Lower lobe of right lung (tissue), 2 donors: ENCODE measurements around the gene RO60. TPM values are rescaled to one million over a fixed set of nuclear protein-coding genes. Genes with fewer than 3 reads are reported as not detected.
A peak's percentile ranks its signal among the peaks of the same experiment; 100 is the strongest.

Experiments used
- ATAC-seq, 2 donors: fragments of 200-7000 bp; cut with Tn5 transposase; one replicate each; pipeline ENCODE4 v1.9.1; 2020 to 2022; ENCODE audit warnings: mild to moderate bottlenecking in 2 of 2, moderate library complexity in 2 of 2
- DNase-seq: peaks from one replicate; pipeline ENCODE4 v3.0.0-alpha.2; 2020
- H3K27ac ChIP-seq: fragments of 200-600 bp; one replicate; pipeline ENCODE4 v1.8.0; 2022
- H3K27me3 ChIP-seq: fragments of 200-600 bp; one replicate; pipeline ENCODE4 v1.8.0; 2022; ENCODE audit warnings: low read depth
- H3K36me3 ChIP-seq: fragments of 200-600 bp; one replicate; pipeline ENCODE4 v1.8.0; 2022; ENCODE audit warnings: mild to moderate bottlenecking
- H3K4me1 ChIP-seq: fragments of 200-600 bp; one replicate; pipeline ENCODE4 v1.8.0; 2022
- H3K4me3 ChIP-seq: fragments of 200-600 bp; one replicate; pipeline ENCODE4 v1.8.0; 2022; ENCODE audit warnings: mild to moderate bottlenecking
- H3K9me3 ChIP-seq: fragments of 200-600 bp; one replicate; pipeline ENCODE4 v1.8.0; 2022
- intact Hi-C: fragments of 100-400 bp; cut with DNase I; formaldehyde crosslinking; loops from one replicate; pipeline ENCODE4 v1.11.0; 2022
- long read RNA-seq: library from polyadenylated mRNA; unstranded; transcript quantifications from one replicate; pipeline ENCODE4 v2.0.0, GENCODE V29; 2021
- total RNA-seq: library from RNA; stranded (reverse); fragmentation: NEBNext Ultra II Directional; extraction: Animal tissue kit (Norgen Biotek cat#: 25700); gene quantifications from one replicate; pipeline ENCODE4 v1.2.1, GENCODE V29; 2021
- TF ChIP-seq, protein P1 (sequence below): fragments of 200-600 bp; IDR thresholded peaks from one replicate; pipeline ENCODE4 v1.8.0; 2022; ENCODE audit warnings: antibody characterized with exemption, mild to moderate bottlenecking
- donor health status: DM: no; HTN: yes; CAD: no; lungs with severe emphysema.

RO60 gene
- 70.7 TPM for total RNA-seq
- long read RNA-seq, full-length matches to known transcripts = 65 of 88 reads
- long read RNA-seq, partial matches to known transcripts = 4 of 88 reads
- long read RNA-seq, other reads (novel, unspliced or antisense) = 19 of 88 reads

DNA sequence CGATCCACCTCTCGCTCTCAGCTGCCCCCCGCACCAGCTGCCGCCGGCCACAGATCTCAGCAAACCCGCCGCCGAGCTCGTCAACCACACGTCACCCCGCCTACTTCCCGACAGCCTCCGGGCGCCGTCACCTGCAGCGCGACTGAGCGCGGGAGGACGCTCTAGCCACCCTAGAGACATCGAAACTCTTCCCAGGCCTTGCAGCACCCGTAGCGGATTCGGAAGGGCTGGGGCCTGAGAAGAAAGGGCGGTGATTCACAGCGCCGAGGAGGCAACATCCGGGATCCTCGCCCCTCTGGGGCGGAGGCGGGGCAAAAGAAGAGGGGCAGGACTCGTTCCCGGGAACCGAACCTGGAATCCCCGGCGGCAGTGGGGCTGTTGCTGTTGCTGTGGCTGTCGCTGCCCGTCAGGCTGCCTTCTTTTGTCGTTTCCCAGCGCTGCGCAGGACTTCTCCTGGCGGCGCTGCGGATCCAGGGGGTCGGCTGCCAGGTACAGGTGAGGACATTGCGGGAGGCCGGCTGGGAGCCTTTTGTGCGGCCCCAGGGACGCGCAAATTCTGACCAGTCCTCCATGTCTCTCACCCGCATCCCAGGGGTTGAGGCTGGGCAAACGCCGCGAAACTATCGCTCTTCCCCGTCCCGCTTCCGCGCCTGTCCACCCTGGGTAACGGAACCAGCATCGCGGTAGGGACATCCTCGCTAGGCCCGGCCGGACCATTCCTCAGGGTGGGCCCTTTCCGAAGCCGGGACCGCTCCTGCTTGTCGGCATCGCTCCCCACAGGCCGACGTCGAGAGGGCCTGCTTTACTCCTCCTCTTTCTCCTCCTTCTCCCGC, at the start of gene RO60, which contains the start of gene UCHL5:
TSS of gene RO60 (plus strand) at position 331 of the 833 bp plus-strand sequence. CDS start 9,443 bp downstream, outside the sequence.
TSS of gene UCHL5 (minus strand) at position 79 of the 833 bp plus-strand sequence. CDS start 100 bp downstream, outside the sequence.
- TF ChIP-seq, protein P1, sequence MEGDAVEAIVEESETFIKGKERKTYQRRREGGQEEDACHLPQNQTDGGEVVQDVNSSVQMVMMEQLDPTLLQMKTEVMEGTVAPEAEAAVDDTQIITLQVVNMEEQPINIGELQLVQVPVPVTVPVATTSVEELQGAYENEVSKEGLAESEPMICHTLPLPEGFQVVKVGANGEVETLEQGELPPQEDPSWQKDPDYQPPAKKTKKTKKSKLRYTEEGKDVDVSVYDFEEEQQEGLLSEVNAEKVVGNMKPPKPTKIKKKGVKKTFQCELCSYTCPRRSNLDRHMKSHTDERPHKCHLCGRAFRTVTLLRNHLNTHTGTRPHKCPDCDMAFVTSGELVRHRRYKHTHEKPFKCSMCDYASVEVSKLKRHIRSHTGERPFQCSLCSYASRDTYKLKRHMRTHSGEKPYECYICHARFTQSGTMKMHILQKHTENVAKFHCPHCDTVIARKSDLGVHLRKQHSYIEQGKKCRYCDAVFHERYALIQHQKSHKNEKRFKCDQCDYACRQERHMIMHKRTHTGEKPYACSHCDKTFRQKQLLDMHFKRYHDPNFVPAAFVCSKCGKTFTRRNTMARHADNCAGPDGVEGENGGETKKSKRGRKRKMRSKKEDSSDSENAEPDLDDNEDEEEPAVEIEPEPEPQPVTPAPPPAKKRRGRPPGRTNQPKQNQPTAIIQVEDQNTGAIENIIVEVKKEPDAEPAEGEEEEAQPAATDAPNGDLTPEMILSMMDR = no peak
- intact Hi-C loops = no loop called here
- H3K4me1 ChIP-seq = peaks cover 28% of the 10 kb centered on the region
- no peaks in the 10 kb centered on the region for H3K9me3 ChIP-seq
- peak within 1 kb of the TSS; percentile 91 for H3K27ac ChIP-seq
- DNase-seq (peak; percentile 97), ATAC-seq (peak; percentile 98)
- peak within 1 kb of the TSS; percentile 66 for H3K4me3 ChIP-seq
- H3K27me3 ChIP-seq = no peaks in the 10 kb centered on the region
- no peaks in the 10 kb centered on the region for H3K36me3 ChIP-seq

DNA sequence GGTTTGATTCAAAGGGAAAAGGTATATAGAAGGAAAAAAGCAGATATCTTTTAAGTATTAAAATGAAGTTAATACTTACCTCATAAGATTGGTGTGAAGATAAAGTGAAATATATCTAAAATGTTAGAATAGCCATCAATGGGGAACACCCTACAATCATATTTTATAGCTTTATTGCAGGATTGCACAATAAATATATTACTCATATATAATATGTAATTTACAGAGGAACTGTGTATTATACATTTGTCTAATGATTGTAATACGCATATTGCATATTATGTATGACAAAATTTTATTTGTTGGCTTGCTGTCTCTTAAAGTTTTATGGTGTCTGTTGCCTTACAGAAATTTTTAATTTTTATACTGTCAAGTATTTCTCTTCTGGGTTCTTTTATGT, 48.0 kb upstream of the RO60 start:
- Histone ChIP-seq H3K36me3 (peaks cover 4% of the 10 kb centered on the region), H3K4me3 (no peak overlapping the region), H3K4me1 (no peaks in the 10 kb centered on the region), H3K27ac (no peak overlapping the region), H3K9me3 (no peaks in the 10 kb centered on the region), H3K27me3 (no peaks in the 10 kb centered on the region)
- ATAC-seq (no peak), DNase-seq (no peak)
- TF ChIP-seq, protein P1 = no peak
- intact Hi-C loops = no loop called here

DNA sequence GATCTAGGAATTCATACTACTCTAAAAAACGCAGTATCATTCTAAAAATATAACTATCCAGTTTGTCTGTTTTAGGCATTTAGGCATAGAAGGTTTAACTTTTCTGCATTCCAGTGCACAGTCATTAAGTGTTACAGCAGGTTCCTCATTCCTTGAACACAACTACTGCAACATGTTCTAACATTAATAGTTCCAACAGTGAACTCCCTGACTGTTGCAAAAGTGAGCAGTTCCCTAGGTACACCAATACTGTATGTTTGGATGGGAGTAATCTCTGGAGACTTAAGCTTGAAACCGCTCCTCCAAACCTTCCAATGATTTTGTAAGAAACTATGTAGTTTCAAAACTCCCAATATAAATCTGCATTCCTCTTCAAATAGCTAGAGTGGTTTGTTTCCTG, 46.4 kb upstream of the RO60 start:
- no peak overlapping the region for H3K4me3 ChIP-seq
- no peaks in the 10 kb centered on the region for H3K9me3 ChIP-seq
- no peaks in the 10 kb centered on the region for H3K4me1 ChIP-seq
- H3K27ac ChIP-seq = no peak overlapping the region
- peak; percentile 33 to 34 for ATAC-seq
- intact Hi-C loops = no loop called here
- no peaks in the 10 kb centered on the region for H3K27me3 ChIP-seq
- TF ChIP-seq, protein P1 = no peak
- peaks cover 4% of the 10 kb centered on the region for H3K36me3 ChIP-seq
- DNase-seq = no peak

DNA sequence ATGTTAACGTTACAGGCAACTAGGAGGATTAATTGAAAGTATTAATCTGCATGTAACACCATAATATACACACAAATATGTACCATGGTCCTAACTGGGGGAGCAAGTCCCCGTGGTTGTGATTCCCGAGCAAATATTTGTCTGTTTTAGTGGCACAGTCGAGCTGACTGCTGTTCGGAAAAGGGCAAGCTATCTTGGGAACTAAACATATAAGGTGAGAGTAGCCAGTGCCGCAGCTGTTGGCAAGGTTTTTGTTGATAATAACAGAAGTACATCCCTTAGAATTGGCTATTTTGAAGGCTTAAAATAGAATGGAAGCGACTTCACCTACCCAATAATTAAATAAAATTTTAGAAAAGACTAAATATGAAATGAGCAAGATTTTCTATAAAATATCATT, 45.7 kb upstream of the RO60 start:
- intact Hi-C loops = no loop called here
- no peak overlapping the region for H3K4me3 ChIP-seq
- no peak for ATAC-seq
- H3K4me1 ChIP-seq = no peaks in the 10 kb centered on the region
- H3K9me3 ChIP-seq = no peaks in the 10 kb centered on the region
- no peak overlapping the region for H3K27ac ChIP-seq
- TF ChIP-seq, protein P1 = no peak
- no peaks in the 10 kb centered on the region for H3K27me3 ChIP-seq
- H3K36me3 ChIP-seq = peaks cover 4% of the 10 kb centered on the region
- DNase-seq = no peak

DNA sequence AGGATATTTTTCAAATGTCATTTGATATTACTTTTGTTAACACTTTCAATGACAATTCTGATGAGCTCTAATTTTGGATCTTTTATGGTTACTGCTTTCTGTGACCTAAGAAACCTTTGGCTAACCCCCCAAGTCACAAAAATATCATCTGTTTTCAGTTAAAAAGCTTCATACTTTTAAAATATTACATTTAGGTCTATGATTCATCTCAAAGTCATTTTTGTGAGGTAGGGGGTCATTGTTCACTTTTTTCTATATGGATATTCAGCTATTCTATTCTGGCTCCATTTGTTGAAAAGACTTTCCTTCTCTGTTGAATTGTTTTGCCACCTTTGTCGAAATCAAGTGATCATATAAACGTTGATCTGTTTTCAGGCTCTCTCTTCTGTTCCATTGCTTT, 45.0 kb upstream of the RO60 start:
- TF ChIP-seq, protein P1 = no peak
- no peaks in the 10 kb centered on the region for H3K27me3 ChIP-seq
- no peaks in the 10 kb centered on the region for H3K9me3 ChIP-seq
- H3K36me3 ChIP-seq = peaks cover 4% of the 10 kb centered on the region
- intact Hi-C loops = no loop called here
- DNase-seq = no peak
- no peaks in the 10 kb centered on the region for H3K4me1 ChIP-seq
- no peak overlapping the region for H3K4me3 ChIP-seq
- ATAC-seq = no peak
- no peak overlapping the region for H3K27ac ChIP-seq
